ENCODE measurements around the gene NOD1.
"Not testable (repeated sequence)": the region's sequence is repeated elsewhere in the genome, so short reads cannot be mapped to it uniquely, and the experiment has no call there.

NOD1 gene
- long read RNA-seq, full-length matches to known transcripts = 9 of 117 reads
- long read RNA-seq, partial matches to known transcripts = 34 of 117 reads
- long read RNA-seq, other reads (novel, unspliced or antisense) = 74 of 117 reads

DNA sequence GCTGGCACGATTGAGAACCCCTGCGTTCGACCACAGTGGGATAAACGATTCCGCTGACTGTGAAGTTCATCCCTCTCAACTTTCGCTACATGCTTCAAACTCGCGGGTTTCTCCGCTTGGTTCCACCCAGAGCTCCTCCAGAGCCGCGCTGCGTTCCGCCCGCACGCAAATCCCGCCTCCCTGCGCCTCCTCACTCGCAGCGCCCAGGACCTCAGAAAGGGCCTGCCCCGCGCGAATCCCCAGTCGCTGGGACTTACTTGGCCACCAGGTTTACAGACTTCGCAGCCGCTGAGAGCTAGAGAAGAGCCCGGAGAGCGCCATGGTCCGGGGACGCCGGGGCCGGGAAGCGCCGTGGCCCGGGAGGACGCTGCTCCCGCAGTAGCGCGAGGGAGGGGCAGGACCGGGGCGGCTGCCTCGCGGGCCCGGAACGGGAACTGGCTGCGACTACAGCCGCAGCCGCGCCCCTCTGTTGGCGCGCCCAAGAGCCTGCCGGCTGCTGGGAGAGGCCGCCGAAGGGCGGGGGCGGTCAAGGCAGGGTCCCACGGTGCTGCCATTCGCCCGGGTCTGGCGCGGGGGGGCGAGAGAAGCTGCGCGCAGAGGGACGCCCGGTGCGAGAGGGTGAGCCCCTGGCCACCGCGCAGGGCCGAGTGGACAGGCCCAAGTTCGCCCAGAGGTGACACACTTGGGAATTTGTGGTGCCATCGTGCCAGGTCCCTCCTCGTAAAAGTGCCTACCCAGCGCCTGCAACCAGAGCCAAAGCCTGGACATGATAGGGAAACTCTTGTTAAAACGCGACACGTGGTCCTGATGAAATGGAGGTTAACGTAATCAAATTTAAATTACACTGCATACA, at the start of gene NOD1:
Gene NOD1 (minus strand): TSS at position 436 of the 853 bp plus-strand sequence. CDS start 21,863 bp downstream, outside the sequence.
- DNase-seq (ENCODE audit: low read depth in 1 of 2, low spot score in 1 of 2) = peak; percentile 45 to 77
- H3K27ac ChIP-seq (replicated peaks) = peak within 1 kb of the TSS; percentile 85
- H3K27me3 ChIP-seq (ENCODE audit: insufficient read depth, poor library complexity, severe bottlenecking) = no peaks in the 10 kb centered on the region
- H3K4me3 ChIP-seq (replicated peaks; ENCODE audit: insufficient read depth, low read length) = peak within 1 kb of the TSS; percentile 70
- peak; percentile 36; the same call in 1 of the 2 replicates for TF ChIP-seq GABPA (IDR thresholded peaks at IDR 0.05; ENCODE audit: low read depth)
- TF ChIP-seq CTCF (IDR thresholded peaks at IDR 0.05; ENCODE audit: insufficient read depth, low read length) = no peak
- TF ChIP-seq, protein P1, sequence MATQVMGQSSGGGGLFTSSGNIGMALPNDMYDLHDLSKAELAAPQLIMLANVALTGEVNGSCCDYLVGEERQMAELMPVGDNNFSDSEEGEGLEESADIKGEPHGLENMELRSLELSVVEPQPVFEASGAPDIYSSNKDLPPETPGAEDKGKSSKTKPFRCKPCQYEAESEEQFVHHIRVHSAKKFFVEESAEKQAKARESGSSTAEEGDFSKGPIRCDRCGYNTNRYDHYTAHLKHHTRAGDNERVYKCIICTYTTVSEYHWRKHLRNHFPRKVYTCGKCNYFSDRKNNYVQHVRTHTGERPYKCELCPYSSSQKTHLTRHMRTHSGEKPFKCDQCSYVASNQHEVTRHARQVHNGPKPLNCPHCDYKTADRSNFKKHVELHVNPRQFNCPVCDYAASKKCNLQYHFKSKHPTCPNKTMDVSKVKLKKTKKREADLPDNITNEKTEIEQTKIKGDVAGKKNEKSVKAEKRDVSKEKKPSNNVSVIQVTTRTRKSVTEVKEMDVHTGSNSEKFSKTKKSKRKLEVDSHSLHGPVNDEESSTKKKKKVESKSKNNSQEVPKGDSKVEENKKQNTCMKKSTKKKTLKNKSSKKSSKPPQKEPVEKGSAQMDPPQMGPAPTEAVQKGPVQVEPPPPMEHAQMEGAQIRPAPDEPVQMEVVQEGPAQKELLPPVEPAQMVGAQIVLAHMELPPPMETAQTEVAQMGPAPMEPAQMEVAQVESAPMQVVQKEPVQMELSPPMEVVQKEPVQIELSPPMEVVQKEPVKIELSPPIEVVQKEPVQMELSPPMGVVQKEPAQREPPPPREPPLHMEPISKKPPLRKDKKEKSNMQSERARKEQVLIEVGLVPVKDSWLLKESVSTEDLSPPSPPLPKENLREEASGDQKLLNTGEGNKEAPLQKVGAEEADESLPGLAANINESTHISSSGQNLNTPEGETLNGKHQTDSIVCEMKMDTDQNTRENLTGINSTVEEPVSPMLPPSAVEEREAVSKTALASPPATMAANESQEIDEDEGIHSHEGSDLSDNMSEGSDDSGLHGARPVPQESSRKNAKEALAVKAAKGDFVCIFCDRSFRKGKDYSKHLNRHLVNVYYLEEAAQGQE (IDR thresholded peaks at IDR 0.05; ENCODE audit: insufficient replicate concordance, low read depth) = peak; percentile 37
- peak; percentile 80 for TF ChIP-seq POLR2AphosphoS5 (IDR thresholded peaks at IDR 0.05; ENCODE audit: low read depth)
- peak; percentile 75 for TF ChIP-seq SPI1 (IDR thresholded peaks at IDR 0.05; ENCODE audit: borderline replicate concordance, low read depth)

DNA sequence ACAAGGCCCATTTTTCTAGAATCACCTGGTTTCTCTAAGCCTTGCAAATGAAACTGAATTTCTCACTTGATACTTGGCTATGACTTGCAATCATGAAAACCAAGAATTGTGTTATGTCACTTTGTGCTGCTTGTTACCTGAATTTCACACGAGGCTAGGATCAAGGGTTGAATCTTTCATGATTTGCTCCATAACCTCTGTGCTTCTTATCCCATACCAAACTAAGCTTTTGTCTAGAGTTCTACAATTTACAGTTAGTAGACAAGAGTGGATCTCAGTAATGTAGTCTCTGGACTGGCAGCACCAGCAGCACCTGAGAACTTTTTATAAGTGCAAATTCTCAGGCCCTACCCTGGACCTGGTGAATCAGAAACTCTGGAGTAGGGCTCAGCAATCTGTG, 48.7 kb upstream of the NOD1 start:
- H3K27ac ChIP-seq (replicated peaks); H3K27me3 ChIP-seq (ENCODE audit: insufficient read depth, poor library complexity, severe bottlenecking); DNase-seq (ENCODE audit: low read depth in 1 of 2, low spot score in 1 of 2); H3K4me3 ChIP-seq (replicated peaks; ENCODE audit: insufficient read depth, low read length): not testable (repeated sequence)

GRCh38 chr7:30526163-30526562, 47.6 kb upstream of the NOD1 start:
- Histone ChIP-seq H3K4me3 (replicated peaks; ENCODE audit: insufficient read depth, low read length) (no peak overlapping the region), H3K27ac (replicated peaks) (no peak overlapping the region), H3K27me3 (ENCODE audit: insufficient read depth, poor library complexity, severe bottlenecking) (no peaks in the 10 kb centered on the region)
- DNase-seq (ENCODE audit: low read depth in 1 of 2, low spot score in 1 of 2) = no peak
- TF ChIP-seq GABPA (IDR thresholded peaks at IDR 0.05; ENCODE audit: low read depth) (no peak), POLR2AphosphoS5 (IDR thresholded peaks at IDR 0.05; ENCODE audit: low read depth) (no peak), SPI1 (IDR thresholded peaks at IDR 0.05; ENCODE audit: borderline replicate concordance, low read depth) (no peak), CTCF (IDR thresholded peaks at IDR 0.05; ENCODE audit: insufficient read depth, low read length) (no peak)
- TF ChIP-seq, protein P1 (IDR thresholded peaks at IDR 0.05; ENCODE audit: insufficient replicate concordance, low read depth) = no peak

DNA sequence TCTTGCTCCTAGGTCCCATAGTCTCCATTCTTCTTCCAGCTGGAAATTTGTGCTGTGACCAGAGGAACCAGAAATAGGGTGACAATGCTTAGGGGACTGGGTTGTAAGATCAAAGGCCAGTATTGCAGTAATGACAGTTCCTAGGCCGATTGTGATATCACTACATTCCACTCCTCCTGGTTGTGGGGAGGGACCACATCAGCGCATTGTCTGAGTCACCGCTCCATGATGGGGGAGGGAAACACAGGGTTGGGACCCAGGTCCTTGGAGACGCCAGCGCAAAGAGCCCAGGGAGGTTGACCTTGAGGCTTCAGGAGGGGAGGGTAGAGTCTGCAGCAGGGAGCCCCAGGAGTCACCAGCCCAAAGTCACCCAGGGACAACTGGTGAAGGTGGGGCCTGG, 46.8 kb upstream of the NOD1 start:
- no peak for DNase-seq (ENCODE audit: low read depth in 1 of 2, low spot score in 1 of 2)
- H3K27ac ChIP-seq (replicated peaks) = no peak overlapping the region
- no peak overlapping the region for H3K4me3 ChIP-seq (replicated peaks; ENCODE audit: insufficient read depth, low read length)
- no peaks in the 10 kb centered on the region for H3K27me3 ChIP-seq (ENCODE audit: insufficient read depth, poor library complexity, severe bottlenecking)
- TF ChIP-seq, protein P1 (IDR thresholded peaks at IDR 0.05; ENCODE audit: insufficient replicate concordance, low read depth) = no peak
- no peak for TF ChIP-seq SPI1 (IDR thresholded peaks at IDR 0.05; ENCODE audit: borderline replicate concordance, low read depth)
- TF ChIP-seq GABPA (IDR thresholded peaks at IDR 0.05; ENCODE audit: low read depth) = no peak
- TF ChIP-seq POLR2AphosphoS5 (IDR thresholded peaks at IDR 0.05; ENCODE audit: low read depth) = no peak
- no peak for TF ChIP-seq CTCF (IDR thresholded peaks at IDR 0.05; ENCODE audit: insufficient read depth, low read length)
